ENCODE measurements around the gene THSD7B.

THSD7B gene

GRCh38 chr2:137237055-137237454 lies 471.7 kb downstream of the THSD7B start:
- ATAC-seq (replicated peaks; ENCODE audit: extremely low read depth, poor library complexity, severe bottlenecking) (no peak), DNase-seq (ENCODE audit: low spot score in 2 of 2) (no peak)
- Mint-ChIP-seq H3K4me1 (no peaks in the 10 kb centered on the region), H3K27me3 (no peaks in the 10 kb centered on the region), H3K4me3 (no peak overlapping the region), H3K36me3 (ENCODE audit: insufficient read depth) (no peaks in the 10 kb centered on the region), H3K27ac (ENCODE audit: low read depth) (no peak overlapping the region), H3K9me3 (peaks cover 10% of the 10 kb centered on the region)

GRCh38 chr2:137238065-137238464 lies 472.7 kb downstream of the THSD7B start:
- ATAC-seq (replicated peaks; ENCODE audit: extremely low read depth, poor library complexity, severe bottlenecking), result no peak
- Mint-ChIP-seq H3K4me3 (no peak overlapping the region), H3K27me3 (no peaks in the 10 kb centered on the region), H3K9me3 (peaks cover 14% of the 10 kb centered on the region), H3K4me1 (no peaks in the 10 kb centered on the region), H3K27ac (ENCODE audit: low read depth) (no peak overlapping the region), H3K36me3 (ENCODE audit: insufficient read depth) (no peaks in the 10 kb centered on the region)
- DNase-seq (ENCODE audit: low spot score in 2 of 2), result no peak

- H3K27ac Mint-ChIP-seq (ENCODE audit: low read depth), result no peak overlapping the region
- no peaks in the 10 kb centered on the region for H3K4me1 Mint-ChIP-seq
- H3K36me3 Mint-ChIP-seq (ENCODE audit: insufficient read depth), result peaks cover under 1% of the 10 kb centered on the region
- H3K9me3 Mint-ChIP-seq, result peaks cover 8% of the 10 kb centered on the region
- no peak for DNase-seq (ENCODE audit: low spot score in 2 of 2)
- no peaks in the 10 kb centered on the region for H3K27me3 Mint-ChIP-seq
- no peak overlapping the region for H3K4me3 Mint-ChIP-seq
- ATAC-seq (replicated peaks; ENCODE audit: extremely low read depth, poor library complexity, severe bottlenecking), result no peak
Observed at GRCh38 chr2:137249463-137250130, 484.3 kb downstream of the THSD7B start.

- no peaks in the 10 kb centered on the region for H3K4me1 Mint-ChIP-seq
- DNase-seq (ENCODE audit: low spot score in 2 of 2) (no peak), ATAC-seq (replicated peaks; ENCODE audit: extremely low read depth, poor library complexity, severe bottlenecking) (no peak)
- H3K27me3 Mint-ChIP-seq, result no peaks in the 10 kb centered on the region
- no peak overlapping the region for H3K27ac Mint-ChIP-seq (ENCODE audit: low read depth)
- H3K4me3 Mint-ChIP-seq, result no peak overlapping the region
- H3K9me3 Mint-ChIP-seq, result peaks cover 5% of the 10 kb centered on the region
- H3K36me3 Mint-ChIP-seq (ENCODE audit: insufficient read depth), result peaks cover 2% of the 10 kb centered on the region
Observed at GRCh38 chr2:137250401-137250800, 485.1 kb downstream of the THSD7B start.

- peaks cover 2% of the 10 kb centered on the region for H3K36me3 Mint-ChIP-seq (ENCODE audit: insufficient read depth)
- H3K9me3 Mint-ChIP-seq, result peaks cover 2% of the 10 kb centered on the region
- no peak for DNase-seq (ENCODE audit: low spot score in 2 of 2)
- no peaks in the 10 kb centered on the region for H3K27me3 Mint-ChIP-seq
- H3K27ac Mint-ChIP-seq (ENCODE audit: low read depth), result no peak overlapping the region
- no peak overlapping the region for H3K4me3 Mint-ChIP-seq
- ATAC-seq (replicated peaks; ENCODE audit: extremely low read depth, poor library complexity, severe bottlenecking), result no peak
- H3K4me1 Mint-ChIP-seq, result no peaks in the 10 kb centered on the region
Observed at GRCh38 chr2:137251045-137251444, 485.7 kb downstream of the THSD7B start.

GRCh38 chr2:137252934-137253333 lies 487.6 kb downstream of the THSD7B start:
- DNase-seq (ENCODE audit: low spot score in 2 of 2) (no peak), ATAC-seq (replicated peaks; ENCODE audit: extremely low read depth, poor library complexity, severe bottlenecking) (no peak)
- no peaks in the 10 kb centered on the region for H3K4me1 Mint-ChIP-seq
- no peaks in the 10 kb centered on the region for H3K27me3 Mint-ChIP-seq
- no peak overlapping the region for H3K4me3 Mint-ChIP-seq
- H3K27ac Mint-ChIP-seq (ENCODE audit: low read depth), result no peak overlapping the region
- peaks cover 7% of the 10 kb centered on the region for H3K9me3 Mint-ChIP-seq
- H3K36me3 Mint-ChIP-seq (ENCODE audit: insufficient read depth), result peaks cover 2% of the 10 kb centered on the region

GRCh38 chr2:137254052-137254451 lies 488.7 kb downstream of the THSD7B start:
- Mint-ChIP-seq H3K9me3 (peaks cover 7% of the 10 kb centered on the region), H3K4me1 (no peaks in the 10 kb centered on the region), H3K27me3 (no peaks in the 10 kb centered on the region), H3K36me3 (ENCODE audit: insufficient read depth) (peaks cover 2% of the 10 kb centered on the region), H3K4me3 (no peak overlapping the region), H3K27ac (ENCODE audit: low read depth) (no peak overlapping the region)
- no peak for DNase-seq (ENCODE audit: low spot score in 2 of 2)
- ATAC-seq (replicated peaks; ENCODE audit: extremely low read depth, poor library complexity, severe bottlenecking), result no peak

- no peak for DNase-seq (ENCODE audit: low spot score in 2 of 2)
- Mint-ChIP-seq H3K36me3 (ENCODE audit: insufficient read depth) (peaks cover 2% of the 10 kb centered on the region), H3K27ac (ENCODE audit: low read depth) (no peak overlapping the region), H3K4me3 (no peak overlapping the region), H3K4me1 (no peaks in the 10 kb centered on the region), H3K27me3 (no peaks in the 10 kb centered on the region), H3K9me3 (peaks cover 7% of the 10 kb centered on the region)
- no peak for ATAC-seq (replicated peaks; ENCODE audit: extremely low read depth, poor library complexity, severe bottlenecking)
Observed at GRCh38 chr2:137255345-137255744, 490.0 kb downstream of the THSD7B start.

- ATAC-seq (replicated peaks; ENCODE audit: extremely low read depth, poor library complexity, severe bottlenecking), result no peak
- no peaks in the 10 kb centered on the region for H3K27me3 Mint-ChIP-seq
- peaks cover 2% of the 10 kb centered on the region for H3K36me3 Mint-ChIP-seq (ENCODE audit: insufficient read depth)
- H3K4me3 Mint-ChIP-seq, result no peak overlapping the region
- H3K4me1 Mint-ChIP-seq, result no peaks in the 10 kb centered on the region
- DNase-seq (ENCODE audit: low spot score in 2 of 2), result no peak
- peaks cover 7% of the 10 kb centered on the region for H3K9me3 Mint-ChIP-seq
- no peak overlapping the region for H3K27ac Mint-ChIP-seq (ENCODE audit: low read depth)
Observed at GRCh38 chr2:137255990-137256389, 490.6 kb downstream of the THSD7B start.

GRCh38 chr2:137261881-137262585 lies 496.7 kb downstream of the THSD7B start:
- Mint-ChIP-seq H3K4me3 (no peak overlapping the region), H3K36me3 (ENCODE audit: insufficient read depth) (no peaks in the 10 kb centered on the region), H3K27me3 (no peaks in the 10 kb centered on the region), H3K9me3 (peaks cover 5% of the 10 kb centered on the region), H3K4me1 (no peaks in the 10 kb centered on the region), H3K27ac (ENCODE audit: low read depth) (no peak overlapping the region)
- DNase-seq (ENCODE audit: low spot score in 2 of 2) (no peak), ATAC-seq (replicated peaks; ENCODE audit: extremely low read depth, poor library complexity, severe bottlenecking) (no peak)

- no peaks in the 10 kb centered on the region for H3K27me3 Mint-ChIP-seq
- H3K36me3 Mint-ChIP-seq (ENCODE audit: insufficient read depth), result no peaks in the 10 kb centered on the region
- H3K4me1 Mint-ChIP-seq, result no peaks in the 10 kb centered on the region
- no peak for ATAC-seq (replicated peaks; ENCODE audit: extremely low read depth, poor library complexity, severe bottlenecking)
- no peak for DNase-seq (ENCODE audit: low spot score in 2 of 2)
- H3K9me3 Mint-ChIP-seq, result peaks cover 5% of the 10 kb centered on the region
- H3K27ac Mint-ChIP-seq (ENCODE audit: low read depth), result no peak overlapping the region
- no peak overlapping the region for H3K4me3 Mint-ChIP-seq
Observed at GRCh38 chr2:137262594-137262993, 497.2 kb downstream of the THSD7B start.

- DNase-seq (ENCODE audit: low spot score in 2 of 2), result no peak
Observed at GRCh38 chr2:137287913-137288639, 522.7 kb downstream of the THSD7B start.

More at GRCh38 chr2:137287913-137288639, 522.7 kb downstream of the THSD7B start:
- Mint-ChIP-seq H3K27ac (ENCODE audit: low read depth) (no peak overlapping the region), H3K4me3 (no peak overlapping the region), H3K36me3 (ENCODE audit: insufficient read depth) (no peaks in the 10 kb centered on the region), H3K4me1 (no peaks in the 10 kb centered on the region), H3K27me3 (no peaks in the 10 kb centered on the region), H3K9me3 (peaks cover 17% of the 10 kb centered on the region)
- no peak for ATAC-seq (replicated peaks; ENCODE audit: extremely low read depth, poor library complexity, severe bottlenecking)

All from central memory CD8-positive, alpha-beta T cell (primary cell).